Motor neuron (in vitro differentiated cells): ENCODE results near the gene RNF223. TPM values are rescaled to one million over a fixed set of nuclear protein-coding genes. Genes with fewer than 3 reads are reported as not detected.
A peak's percentile ranks its signal among the peaks of the same experiment; 100 is the strongest.

ENCODE experiments used
- ATAC-seq, 8 experiments: fragments of 200-7000 bp; cut with Tn5 transposase; replicated peaks in 6 of 8; 2 replicates each; pipeline ENCODE4 v1.8.0; 2021; ENCODE audit warnings: mild to moderate bottlenecking in 8 of 8, moderate library complexity in 8 of 8
- H3K27ac ChIP-seq, 2 donors: fragments of 250-450 bp; sonication (Bioruptor Pico); 2 replicates each; pipeline ENCODE4 v1.9.0; 2021; ENCODE audit warnings: antibody characterized with exemption in 2 of 2, mild to moderate bottlenecking in 2 of 2, moderate library complexity in 1 of 2
- H3K4me1 ChIP-seq, 2 donors: fragments of 250-450 bp; sonication (Bioruptor Pico); replicated peaks in 1 of 2; 2 replicates each; pipeline ENCODE4 v1.6.1; 2021; ENCODE audit warnings: antibody characterized with exemption in 2 of 2, mild to moderate bottlenecking in 2 of 2, moderate library complexity in 1 of 2
- H3K4me3 ChIP-seq, 5 donors: fragments of 250-450 bp; sonication (Bioruptor Pico); 2 replicates each; pipeline ENCODE4 v1.9.0; 2021; ENCODE audit warnings: antibody characterized with exemption in 5 of 5, mild to moderate bottlenecking in 5 of 5, moderate library complexity in 4 of 5
- WGBS, 10 experiments: fragments of 450-650 bp; shearing (Covaris generic); methylation state at CpG; one replicate each; pipeline ENCODE4 v1.0.0; 2022; 5-methylcytosine and 5-hydroxymethylcytosine counted together
- in situ Hi-C, 9 experiments: fragments of 400-800 bp; cut with MboI; loops; one replicate each; pipeline ENCODE4 v1.15.0; 2021; ENCODE audit warnings: low sequenced_read_pairs in 9 of 9, low pct_unique_long_range_greater_than_20kb in 2 of 9; ENCODE audit not compliant: unreplicated experiment in 9 of 9
- total RNA-seq, 8 experiments: library from RNA; unstranded; fragments of 300-600 nt; gene quantifications; 2 replicates each; pipeline versions ENCODE4 v1.2.3 to v1.2.4, GENCODE V29; 2022

RNF223 gene
- total RNA-seq, 8 experiments from 2014 or later = 0.05 to 0.95 (median 0.13) TPM; not detected in 4

DNA sequence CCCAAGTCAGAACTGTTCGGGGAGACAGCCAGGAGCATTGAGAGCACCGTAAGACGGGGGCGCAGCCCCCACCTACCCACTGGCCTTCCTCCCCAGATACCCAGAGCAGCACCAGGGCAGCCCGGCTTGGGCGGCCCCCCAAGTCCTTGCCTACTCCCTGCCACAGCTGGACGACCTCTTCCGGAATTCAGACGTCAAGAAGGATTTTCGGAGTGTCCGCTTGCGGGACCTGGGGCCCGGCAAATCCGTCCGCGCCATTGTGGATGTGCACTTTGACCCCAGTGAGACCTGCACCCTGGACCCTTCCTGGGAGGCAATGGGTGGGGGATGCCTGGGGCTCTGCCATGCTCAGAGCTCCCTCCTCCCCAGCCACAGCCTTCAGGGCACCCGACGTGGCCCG lies 26.7 kb downstream of the RNF223 start:
- WGBS, 10 experiments = 87 to 95% (median 91%) methylated on average over 3 to 11 of the region's 19 CpGs; no CpG with 5 or more reads in 6 of the 10 experiments
- Histone ChIP-seq H3K4me1 (no peaks in the 10 kb centered on the region), H3K27ac (no peak overlapping the region), H3K4me3 (no peak overlapping the region)
- in situ Hi-C loops = no loop called here
- ATAC-seq = no peak

DNA sequence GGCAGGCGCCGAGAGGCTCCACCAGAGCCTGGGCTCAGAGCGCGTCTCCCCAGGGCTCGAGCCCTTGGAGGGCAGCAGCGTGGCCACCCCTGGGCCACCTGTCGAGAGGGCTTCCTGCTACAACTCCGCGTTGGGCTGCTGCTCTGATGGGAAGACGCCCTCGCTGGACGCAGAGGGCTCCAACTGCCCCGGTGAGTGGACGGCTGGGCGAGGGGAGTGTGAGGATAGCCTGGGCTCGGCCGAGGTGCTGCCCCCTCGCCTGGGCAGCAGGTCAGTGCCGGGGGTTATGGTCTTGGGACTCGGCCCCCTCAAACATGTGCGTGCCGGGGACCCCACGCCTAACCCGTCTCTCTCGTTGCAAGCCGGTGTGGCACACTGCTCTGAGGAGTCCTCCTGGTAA lies 27.3 kb downstream of the RNF223 start:
- in situ Hi-C loops = no loop called here
- Histone ChIP-seq H3K4me1 (no peaks in the 10 kb centered on the region), H3K4me3 (no peak overlapping the region), H3K27ac (no peak overlapping the region)
- WGBS, 10 experiments = 100% methylated on average over 2 to 4 of the region's 26 CpGs; no CpG with 5 or more reads in 8 of the 10 experiments
- ATAC-seq = no peak

DNA sequence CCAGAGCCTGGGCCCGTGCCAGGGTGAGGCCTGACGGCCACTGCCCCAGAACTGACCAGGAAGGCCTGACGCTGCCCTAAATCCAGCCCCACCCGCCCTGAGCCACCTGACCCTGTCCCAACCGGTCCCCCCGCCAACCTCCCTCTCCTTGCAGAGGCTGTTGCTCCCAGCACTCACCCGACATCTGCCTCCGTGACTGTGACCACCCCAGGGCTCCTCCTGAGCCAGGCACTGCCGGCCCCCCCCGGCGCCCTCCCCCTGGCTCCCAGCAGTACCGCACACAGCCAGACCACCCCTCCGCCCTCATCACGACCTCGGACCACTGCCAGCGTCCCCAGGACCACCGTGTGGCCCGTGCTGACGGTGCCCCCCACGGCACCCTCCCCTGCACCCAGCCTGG lies 27.9 kb downstream of the RNF223 start:
- no peak for ATAC-seq
- Histone ChIP-seq H3K27ac (no peak overlapping the region), H3K4me1 (no peaks in the 10 kb centered on the region), H3K4me3 (no peak overlapping the region)
- in situ Hi-C loops = no loop called here
- WGBS, 10 experiments = no CpG with 5 or more reads among the region's 20 CpGs

DNA sequence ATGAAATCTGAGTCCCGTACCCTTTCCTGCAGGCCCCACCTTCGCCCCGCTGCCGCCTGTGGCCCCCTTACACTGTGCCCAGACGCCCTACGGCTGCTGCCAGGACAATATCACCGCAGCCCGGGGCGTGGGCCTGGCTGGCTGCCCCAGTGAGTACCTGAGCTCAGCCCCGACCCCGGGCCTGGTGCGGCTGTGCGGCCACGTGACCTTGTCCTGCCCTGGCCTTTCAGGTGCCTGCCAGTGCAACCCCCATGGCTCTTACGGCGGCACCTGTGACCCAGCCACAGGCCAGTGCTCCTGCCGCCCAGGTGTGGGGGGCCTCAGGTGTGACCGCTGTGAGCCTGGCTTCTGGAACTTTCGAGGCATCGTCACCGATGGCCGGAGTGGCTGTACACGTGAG lies 29.0 kb downstream of the RNF223 start:
- peaks cover 4% of the 10 kb centered on the region in 2 donors for H3K4me1 ChIP-seq
- WGBS, 10 experiments = 96 to 100% (median 100%) methylated on average over 1 to 10 of the region's 23 CpGs; no CpG with 5 or more reads in 4 of the 10 experiments
- no peak overlapping the region for H3K4me3 ChIP-seq
- in situ Hi-C loops = no loop called here
- no peak overlapping the region for H3K27ac ChIP-seq
- ATAC-seq = no peak

DNA sequence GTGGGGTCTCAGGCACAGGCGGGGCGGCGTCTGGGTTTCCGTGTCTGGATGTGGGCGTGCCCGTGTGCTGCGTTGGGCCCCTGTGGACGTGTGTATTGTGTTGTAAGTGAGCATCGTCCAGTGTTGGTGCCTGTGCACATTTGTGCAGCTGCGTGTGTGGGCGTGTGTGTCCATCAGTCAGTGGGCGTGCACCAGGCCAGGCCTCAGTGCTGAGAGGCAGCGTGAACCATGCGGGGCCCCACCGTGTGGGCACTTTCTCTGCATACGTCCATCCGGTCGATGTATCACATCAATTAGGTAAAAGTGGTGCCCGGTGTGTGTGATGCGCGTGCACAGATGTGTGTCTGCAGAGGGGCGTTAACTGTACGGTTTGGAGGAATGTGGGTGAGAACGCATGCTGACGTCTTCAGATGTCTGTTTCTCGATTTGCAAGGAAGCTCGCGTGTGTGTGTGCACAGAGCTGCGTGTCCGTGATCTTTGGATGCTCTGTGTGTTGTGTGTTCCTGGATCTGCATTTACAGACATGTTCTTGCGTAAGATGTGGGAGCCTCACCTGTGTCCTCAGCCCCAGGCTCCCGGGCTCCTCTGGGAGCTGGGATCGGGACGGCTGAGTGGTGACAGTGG lies 29.5 kb downstream of the RNF223 start:
- 81 to 100% (median 94%) methylated on average over 4 to 19 of the region's 34 CpGs; no CpG with 5 or more reads in 4 of the 10 experiments for WGBS, 10 experiments
- peaks cover 10% of the 10 kb centered on the region in 2 donors for H3K4me1 ChIP-seq
- H3K4me3 ChIP-seq = no peak overlapping the region
- in situ Hi-C loops = no loop called here
- ATAC-seq = no peak
- no peak overlapping the region for H3K27ac ChIP-seq

DNA sequence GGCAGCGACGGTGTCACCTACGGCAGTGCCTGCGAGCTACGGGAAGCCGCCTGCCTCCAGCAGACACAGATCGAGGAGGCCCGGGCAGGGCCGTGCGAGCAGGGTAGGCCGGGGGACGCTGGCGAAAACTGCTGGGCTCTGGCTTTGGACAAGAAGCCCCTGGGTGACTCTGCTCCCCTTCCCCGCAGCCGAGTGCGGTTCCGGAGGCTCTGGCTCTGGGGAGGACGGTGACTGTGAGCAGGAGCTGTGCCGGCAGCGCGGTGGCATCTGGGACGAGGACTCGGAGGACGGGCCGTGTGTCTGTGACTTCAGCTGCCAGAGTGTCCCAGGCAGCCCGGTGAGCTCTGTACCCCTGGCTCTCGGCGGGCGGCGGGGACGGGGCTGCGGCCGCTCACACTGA lies 30.2 kb downstream of the RNF223 start:
- H3K4me3 ChIP-seq = no peak overlapping the region
- in situ Hi-C loops = no loop called here
- H3K4me1 ChIP-seq = peaks cover 16 to 17% of the 10 kb centered on the region in 2 donors
- H3K27ac ChIP-seq = no peak overlapping the region
- 87 to 96% (median 93%) methylated on average over 5 to 13 of the region's 33 CpGs; no CpG with 5 or more reads in 7 of the 10 experiments for WGBS, 10 experiments
- no peak for ATAC-seq

DNA sequence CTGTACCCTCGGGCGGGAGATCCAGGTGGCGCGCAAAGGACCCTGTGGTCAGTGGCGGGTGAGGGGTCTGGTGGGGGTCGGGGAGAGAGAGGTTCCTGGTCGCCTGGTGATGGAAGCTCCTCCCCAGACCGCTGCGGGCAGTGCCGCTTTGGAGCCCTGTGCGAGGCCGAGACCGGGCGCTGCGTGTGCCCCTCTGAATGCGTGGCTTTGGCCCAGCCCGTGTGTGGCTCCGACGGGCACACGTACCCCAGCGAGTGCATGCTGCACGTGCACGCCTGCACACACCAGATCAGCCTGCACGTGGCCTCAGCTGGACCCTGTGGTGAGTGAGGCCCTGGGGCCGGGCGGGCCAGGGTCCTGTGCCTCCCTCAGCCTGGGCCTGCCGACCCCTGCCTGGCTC lies 30.7 kb downstream of the RNF223 start:
- Histone ChIP-seq H3K4me1 (peaks cover 22% of the 10 kb centered on the region in 2 donors), H3K27ac (no peak overlapping the region), H3K4me3 (no peak overlapping the region)
- in situ Hi-C loops = no loop called here
- 85 to 96% (median 95%) methylated on average over 4 to 10 of the region's 27 CpGs; no CpG with 5 or more reads in 6 of the 10 experiments for WGBS, 10 experiments
- ATAC-seq = no peak

DNA sequence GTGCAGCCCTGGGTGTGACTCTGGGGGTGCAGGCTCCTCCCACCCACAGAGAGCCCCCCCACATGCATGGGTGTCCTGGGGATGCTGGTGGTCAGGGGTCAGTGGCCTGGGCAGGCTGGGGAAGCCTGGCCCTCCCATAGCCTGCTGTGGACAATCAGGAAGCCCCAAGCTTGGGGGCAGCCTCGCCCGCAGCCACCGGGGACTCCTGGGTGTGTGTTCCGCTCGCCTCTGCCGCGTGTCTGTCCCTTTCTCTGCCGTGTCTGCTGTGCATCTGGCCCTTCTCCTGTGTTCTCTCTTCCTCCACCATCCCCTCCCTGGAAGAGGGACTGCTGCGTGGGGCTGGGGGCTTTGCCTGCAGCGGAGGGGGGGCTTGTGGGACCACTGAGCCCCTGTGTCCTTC lies 31.3 kb downstream of the RNF223 start:
- Histone ChIP-seq H3K4me1 (peaks cover 27% of the 10 kb centered on the region in 2 donors), H3K4me3 (no peak overlapping the region), H3K27ac (no peak overlapping the region)
- ATAC-seq = no peak
- WGBS, 10 experiments = 67 to 100% methylated on average over 3 to 5 of the region's 10 CpGs; no CpG with 5 or more reads in 8 of the 10 experiments
- in situ Hi-C loops = no loop called here

DNA sequence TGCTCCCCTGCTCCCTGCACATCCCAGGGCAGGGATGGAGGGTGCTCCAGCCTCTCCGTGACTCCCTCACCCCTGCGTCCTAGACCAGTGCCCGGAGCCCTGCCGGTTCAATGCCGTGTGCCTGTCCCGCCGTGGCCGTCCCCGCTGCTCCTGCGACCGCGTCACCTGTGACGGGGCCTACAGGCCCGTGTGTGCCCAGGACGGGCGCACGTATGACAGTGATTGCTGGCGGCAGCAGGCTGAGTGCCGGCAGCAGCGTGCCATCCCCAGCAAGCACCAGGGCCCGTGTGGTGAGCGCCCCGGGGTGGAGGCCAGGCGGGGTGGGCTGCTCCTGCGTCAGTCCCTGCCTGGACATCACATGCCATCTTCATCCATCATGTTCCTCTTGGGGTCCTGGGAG lies 32.2 kb downstream of the RNF223 start:
- in situ Hi-C loops = no loop called here
- Histone ChIP-seq H3K4me3 (no peak overlapping the region), H3K27ac (no peak overlapping the region), H3K4me1 (peaks cover 27 to 31% of the 10 kb centered on the region in 2 donors)
- WGBS, 10 experiments = 90 to 100% methylated on average over 8 to 14 of the region's 25 CpGs; no CpG with 5 or more reads in 8 of the 10 experiments
- no peak for ATAC-seq

DNA sequence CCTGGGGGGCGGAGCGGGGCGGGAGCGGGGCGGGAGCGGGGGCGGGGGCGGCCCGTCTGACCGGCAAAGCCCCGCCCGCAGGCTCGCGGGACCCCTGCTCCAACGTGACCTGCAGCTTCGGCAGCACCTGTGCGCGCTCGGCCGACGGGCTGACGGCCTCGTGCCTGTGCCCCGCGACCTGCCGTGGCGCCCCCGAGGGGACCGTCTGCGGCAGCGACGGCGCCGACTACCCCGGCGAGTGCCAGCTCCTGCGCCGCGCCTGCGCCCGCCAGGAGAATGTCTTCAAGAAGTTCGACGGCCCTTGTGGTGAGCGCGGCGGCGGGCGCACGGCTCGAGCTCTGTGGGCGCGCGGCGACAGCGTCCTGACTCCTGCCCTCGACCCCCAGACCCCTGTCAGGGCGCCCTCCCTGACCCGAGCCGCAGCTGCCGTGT lies 33.0 kb downstream of the RNF223 start:
- H3K27ac ChIP-seq = no peak overlapping the region
- ATAC-seq = peak in 7 of 8 experiments; percentile 10 to 44 (median 36)
- H3K4me1 ChIP-seq = peaks cover 27 to 32% of the 10 kb centered on the region in 2 donors
- in situ Hi-C loops = no loop called here
- peak overlapping the region in 1 of 5 donors; percentile 11 for H3K4me3 ChIP-seq
- 40% methylated on average over 4 of the region's 60 CpGs; no CpG with 5 or more reads in 9 of the 10 experiments for WGBS, 10 experiments

DNA sequence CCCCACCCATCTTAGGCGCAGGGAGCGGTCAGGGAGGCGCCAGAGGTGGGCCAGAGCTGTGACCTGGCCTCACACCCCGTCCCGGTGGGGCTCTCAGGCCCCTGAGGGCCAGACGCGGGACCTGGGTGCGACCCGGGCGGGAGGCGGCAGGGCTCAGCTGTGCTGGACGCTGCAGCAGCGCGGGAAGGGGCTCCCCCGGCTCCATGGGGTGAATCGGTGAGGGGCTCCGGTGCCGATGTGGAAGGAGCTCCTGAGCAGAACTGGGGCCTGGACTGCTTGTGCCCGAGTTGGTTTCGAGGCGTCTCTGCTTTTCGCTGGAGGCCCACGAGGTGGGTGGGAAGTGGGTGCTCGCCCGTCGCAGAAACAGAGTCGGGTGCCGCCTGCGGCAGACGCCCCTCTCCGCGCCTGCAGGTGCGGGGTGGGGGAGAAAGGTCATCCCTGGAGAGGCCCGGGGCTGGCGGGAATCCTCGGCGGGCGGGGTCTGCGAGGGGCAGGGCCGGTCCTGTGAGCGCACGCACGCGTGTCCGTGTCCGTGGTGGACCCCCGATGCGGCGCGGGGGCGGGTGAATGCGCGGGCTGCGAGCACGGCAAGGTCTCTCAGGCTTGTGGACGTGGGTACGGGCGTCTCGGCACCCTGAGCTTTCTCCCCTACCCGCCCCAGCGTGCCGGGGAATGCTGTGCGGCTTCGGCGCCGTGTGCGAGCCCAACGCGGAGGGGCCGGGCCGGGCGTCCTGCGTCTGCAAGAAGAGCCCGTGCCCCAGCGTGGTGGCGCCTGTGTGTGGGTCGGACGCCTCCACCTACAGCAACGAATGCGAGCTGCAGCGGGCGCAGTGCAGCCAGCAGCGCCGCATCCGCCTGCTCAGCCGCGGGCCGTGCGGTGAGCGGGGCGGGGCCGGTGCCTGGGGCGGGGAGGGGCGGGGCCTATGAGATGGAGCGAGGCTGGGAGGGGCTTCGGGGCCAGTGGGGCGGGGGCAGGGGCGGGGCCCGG lies 33.8 kb downstream of the RNF223 start:
- in situ Hi-C loops = no loop called here
- Histone ChIP-seq H3K4me1 (peaks cover 29 to 40% of the 10 kb centered on the region in 2 donors), H3K4me3 (peak overlapping the region; percentile 13 to 30 (median 25)), H3K27ac (peak overlapping the region in 1 of 2 donors; percentile 52)
- ATAC-seq = peak; percentile 85 to 95 (median 90)
- WGBS, 10 experiments = 7 to 16% (median 10%) methylated on average over 2 to 35 of the region's 99 CpGs; no CpG with 5 or more reads in 7 of the 10 experiments

DNA sequence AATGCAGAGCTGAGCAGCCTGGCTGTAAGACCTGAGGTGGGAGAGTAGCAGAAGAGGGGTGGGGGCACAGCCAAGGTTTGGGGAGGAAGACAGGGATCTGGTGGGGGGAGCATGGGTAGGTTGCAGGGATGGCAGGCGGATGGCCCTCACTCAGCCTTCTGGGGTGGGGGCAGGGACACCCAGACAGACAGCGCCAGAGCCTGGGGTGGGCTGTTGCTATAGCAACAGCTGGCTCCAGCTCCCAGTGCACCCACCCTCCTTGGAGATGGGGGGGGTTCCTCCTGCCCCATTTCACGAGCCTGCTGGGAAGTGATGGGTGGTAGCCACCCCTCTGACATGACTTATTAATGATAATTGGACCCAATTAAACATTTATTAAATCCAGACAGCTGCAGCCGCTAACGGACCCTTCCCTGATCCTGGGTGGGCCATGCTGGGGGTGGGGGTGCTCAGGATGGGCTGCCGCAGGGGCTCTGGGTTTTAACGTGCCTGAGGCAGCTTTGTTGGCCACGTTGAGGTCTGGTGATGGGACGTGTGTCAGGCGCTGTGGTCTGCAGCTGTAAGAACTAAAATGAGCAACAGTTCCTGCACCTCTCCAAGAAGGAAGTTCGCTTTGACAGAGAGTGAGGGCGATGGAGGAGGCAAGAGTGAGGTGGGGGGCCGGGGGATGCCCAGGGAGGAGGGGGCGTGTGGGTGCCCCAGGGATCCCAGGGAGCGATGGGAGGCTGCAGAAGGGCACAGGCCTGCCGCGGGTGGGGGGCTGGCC lies 34.8 kb downstream of the RNF223 start:
- Histone ChIP-seq H3K4me1 (peaks cover 39 to 50% of the 10 kb centered on the region in 2 donors), H3K27ac (no peak overlapping the region), H3K4me3 (peak overlapping the region in 2 of 5 donors; percentile 25)
- 20 to 22% methylated on average over 1 to 5 of the region's 17 CpGs; no CpG with 5 or more reads in 8 of the 10 experiments for WGBS, 10 experiments
- in situ Hi-C loops = loop anchor here in 1 of 9 experiments (10.0 kb wide), 1 partner anchor 75 kb away; the partner anchor contains the start of gene C1orf159
- peak in 5 of 8 experiments; percentile 1 to 17 (median 15) for ATAC-seq
